ENCODE results near the gene STAB2.
A peak's percentile ranks its signal among the peaks of the same experiment; 100 is the strongest.
"Not testable (repeated sequence)": the region's sequence is repeated elsewhere in the genome, so short reads cannot be mapped to it uniquely, and the experiment has no call there.

The STAB2 gene

DNA sequence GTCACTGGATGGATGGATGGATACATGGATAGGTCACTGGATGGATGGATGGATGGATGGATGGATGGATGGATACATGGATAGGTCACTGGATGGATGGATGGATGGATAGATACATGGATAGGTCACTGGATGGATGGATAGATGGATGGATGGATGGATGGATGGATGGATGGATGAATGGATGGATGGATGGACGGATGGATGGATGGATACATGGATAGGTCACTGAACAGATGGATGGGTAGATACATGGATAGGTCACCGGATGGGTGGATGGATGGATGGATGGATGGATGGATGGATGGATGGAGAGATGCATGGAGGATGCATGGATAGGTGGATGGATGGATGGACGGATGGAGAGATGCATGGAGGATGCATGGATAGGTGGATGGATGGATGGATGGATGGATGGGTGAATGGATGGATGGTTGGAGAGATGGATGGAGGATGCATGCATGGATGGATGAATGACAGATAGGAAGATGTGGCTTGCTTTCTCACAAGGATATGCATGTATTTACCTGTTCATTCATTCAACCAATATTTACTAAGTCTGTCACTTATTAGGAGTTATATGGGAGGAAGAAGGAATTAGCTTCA lies 66.6 kb downstream of the STAB2 start:
- not testable (repeated sequence) for DNase-seq

DNA sequence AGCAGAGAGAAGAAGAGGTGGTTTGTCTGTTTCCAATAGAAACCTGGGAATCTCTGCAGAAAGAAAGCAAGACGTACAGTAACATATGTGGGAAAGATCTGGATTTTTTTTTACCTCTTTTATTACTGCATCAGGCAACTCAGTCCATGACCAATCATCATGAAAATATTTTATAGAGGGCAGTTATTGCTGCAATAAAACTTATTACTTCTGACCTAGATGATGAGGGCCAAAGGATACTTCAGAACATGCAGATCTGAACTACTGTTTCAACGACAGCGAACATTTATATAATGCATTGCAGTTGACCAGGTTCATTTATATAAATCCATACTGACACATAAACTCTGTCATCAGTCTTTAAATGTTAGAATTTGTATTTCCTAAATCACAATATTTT lies 67.7 kb downstream of the STAB2 start:
- DNase-seq: no peak

DNA sequence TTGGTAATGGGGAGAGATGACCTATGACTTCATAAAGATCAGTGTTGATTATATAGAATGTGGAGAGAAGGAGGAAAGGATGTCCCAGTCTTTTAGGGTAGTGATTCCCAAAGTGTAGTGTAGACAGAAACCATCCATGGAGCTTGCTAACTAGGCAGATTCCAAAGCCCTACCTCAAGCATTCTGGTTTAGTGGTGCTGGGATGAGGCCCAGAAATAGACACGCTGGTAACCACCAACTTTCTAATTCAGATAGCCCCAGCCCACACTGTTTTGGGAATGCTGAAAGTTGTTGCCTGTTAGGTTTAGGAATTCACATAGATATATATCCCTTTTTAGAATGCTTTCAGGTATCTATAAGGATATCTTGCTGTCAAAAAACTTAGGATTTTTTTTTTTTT lies 69.2 kb downstream of the STAB2 start:
- no peak for DNase-seq

DNA sequence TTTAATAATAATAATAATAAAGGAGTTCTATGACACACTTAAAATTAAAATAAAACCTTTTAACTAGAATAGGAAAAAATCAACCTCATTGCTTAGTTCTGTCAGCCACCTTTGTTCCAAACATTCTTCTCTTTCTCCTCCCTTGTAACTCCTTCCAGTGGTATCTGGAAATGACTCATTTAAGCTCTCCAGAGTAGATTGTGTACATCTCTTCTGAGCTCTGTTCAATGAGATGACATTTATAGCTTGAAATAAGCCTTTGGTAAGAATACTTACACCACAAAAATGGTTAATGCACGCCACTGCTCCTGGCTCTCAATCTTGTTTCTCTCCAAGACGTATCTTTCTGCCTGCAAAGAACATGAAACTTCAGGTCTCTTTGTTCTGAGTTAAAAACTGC lies 70.3 kb downstream of the STAB2 start:
- DNase-seq: no peak

DNA sequence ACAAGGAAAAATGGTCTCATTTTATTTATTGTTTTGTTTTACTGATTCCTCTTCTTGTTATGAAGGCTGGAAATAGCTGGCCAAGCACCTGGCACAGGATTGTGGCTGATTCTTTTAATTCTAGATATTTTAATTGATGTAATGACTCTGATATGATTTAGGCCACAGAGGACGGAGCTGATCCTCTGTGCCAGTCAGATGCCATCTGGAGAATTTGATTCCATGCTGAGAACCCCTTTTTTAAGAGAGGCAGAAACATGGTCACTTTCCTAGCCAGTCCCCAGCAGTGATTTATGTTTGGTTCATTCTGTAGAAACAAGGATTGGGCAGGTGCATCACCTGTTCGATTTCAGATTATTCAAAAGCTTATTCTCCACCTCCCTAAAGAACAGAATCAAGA lies 77.6 kb downstream of the STAB2 start:
- DNase-seq: no peak

DNA sequence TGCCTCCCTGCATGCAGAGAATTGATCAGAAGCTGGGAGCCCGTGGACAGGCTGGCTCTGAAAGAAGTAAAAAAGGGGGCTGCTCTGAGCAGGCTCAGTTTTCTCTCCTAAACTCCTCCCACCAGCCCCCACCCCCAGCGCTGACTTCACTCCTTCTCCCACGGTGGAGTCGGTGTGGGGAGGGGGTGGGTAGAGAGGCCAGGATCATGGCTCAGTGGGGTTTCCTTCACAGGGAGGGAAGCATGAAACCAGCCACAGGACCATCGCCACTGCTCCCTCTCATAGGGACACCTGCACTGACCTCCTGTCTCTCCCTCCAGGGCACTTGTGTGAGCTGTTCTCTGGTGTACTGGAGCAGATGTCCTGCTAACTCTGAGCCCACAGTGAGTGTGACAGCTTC lies 78.9 kb downstream of the STAB2 start:
- no peak for DNase-seq

DNA sequence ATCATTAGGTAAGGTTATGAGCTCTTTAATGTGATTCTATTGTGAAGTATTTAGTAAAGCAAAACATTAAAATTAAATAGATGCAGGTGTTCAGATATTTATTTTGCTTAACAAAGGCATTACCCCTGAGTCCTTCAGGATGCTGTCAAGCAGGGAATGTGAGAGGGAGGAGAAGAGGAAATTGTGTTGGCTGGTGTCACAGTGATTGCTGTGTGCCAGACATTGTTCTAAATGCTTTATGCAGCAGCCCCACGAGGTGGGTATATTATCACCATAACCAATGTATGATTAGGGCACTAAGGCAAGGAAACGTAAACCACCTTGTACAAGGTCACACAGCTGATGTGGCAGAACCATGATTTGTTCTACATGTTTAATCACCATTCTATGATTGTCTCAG lies 80.1 kb downstream of the STAB2 start:
- DNase-seq: no peak

DNA sequence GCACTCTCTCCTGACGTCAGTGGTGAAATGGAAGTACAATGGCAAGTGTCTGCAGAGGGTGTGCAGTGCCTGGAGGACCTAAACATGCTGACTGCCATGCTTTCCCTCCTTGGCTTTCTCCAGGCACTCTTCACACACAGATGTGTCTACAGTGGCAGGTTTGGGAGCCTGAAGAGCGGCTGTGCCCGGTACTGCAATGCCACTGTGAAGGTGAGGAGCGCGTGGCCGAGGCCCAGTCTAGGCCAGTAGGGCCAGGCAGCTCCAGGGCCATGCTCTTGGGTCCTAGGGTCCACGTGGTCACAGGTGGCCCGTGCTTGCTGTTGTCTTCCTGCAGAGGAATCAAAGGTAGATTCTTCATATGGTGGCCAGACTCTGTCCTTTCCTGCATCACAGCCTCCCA lies 81.4 kb downstream of the STAB2 start:
- no peak for DNase-seq

DNA sequence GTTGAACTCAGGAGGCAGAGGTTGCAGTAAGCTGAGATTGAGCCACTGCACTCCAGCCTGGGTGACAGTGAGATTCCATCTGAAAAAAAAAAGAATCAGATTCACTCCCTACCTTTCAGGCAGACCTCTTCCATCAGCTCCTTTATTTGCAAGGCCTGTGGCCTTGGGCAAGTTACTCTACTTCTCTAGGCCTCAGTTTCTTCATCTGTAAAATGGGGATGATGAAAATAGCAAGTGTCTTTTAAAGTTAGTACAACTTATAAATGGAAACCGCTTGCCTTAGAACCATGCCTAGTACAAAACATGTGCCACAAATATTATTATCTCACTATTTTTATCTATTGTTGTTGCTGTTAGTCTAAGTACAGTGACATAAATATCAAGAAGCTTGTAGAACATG lies 84.3 kb downstream of the STAB2 start:
- no peak for DNase-seq

DNA sequence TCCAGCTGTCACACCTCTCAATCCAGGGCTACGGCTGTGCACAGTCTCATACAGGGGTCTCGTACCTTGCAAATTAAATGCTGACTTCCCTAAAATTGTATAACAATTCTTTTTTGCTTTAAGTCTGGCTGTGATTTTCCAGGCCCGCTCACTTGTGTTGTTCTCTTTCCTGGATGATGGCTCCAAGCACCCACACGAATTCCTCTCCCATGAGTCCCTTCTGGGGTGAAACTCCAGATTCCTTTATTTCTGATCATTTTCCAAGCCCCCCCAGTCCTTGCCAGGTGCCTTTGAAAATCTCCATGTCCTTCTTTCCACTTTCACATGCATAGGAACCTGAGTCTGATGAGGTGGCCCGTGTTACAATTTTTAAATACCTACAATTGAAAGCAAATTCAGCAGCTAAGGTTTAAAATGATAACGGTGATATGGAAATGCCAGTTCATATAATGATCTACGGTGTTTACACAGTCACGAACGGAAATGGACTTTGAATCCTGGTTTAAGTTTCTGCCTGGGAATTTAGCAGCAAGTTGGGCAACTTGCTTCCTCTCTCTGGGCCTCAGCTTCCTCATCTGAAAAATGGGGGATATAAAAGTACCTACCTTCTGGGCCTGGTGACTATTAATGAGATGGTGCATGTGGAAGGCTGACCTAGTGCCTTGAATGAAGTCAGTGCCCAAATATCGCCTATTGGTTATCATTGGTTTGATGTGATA lies 85.5 kb downstream of the STAB2 start:
- DNase-seq: no peak

DNA sequence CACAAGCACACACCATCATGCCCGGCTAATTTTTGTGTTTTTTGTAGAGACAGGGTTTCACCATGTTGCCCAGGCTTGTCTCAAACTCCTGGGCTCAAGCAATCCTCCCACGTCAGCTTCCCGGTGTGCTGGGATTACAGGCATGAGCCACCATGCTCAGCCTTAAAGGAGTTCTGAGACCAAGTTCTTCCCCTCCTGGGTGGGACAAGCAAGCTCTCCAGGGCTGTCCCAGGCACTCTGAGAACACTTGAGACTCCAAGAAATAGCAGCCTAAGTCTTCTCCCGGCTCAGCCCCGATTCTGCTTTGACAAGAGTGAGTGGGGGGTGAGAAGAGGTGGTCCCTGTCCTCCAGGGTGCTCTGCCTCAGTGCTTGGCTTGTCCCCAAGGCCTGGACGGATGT lies 86.4 kb downstream of the STAB2 start:
- DNase-seq: no peak

DNA sequence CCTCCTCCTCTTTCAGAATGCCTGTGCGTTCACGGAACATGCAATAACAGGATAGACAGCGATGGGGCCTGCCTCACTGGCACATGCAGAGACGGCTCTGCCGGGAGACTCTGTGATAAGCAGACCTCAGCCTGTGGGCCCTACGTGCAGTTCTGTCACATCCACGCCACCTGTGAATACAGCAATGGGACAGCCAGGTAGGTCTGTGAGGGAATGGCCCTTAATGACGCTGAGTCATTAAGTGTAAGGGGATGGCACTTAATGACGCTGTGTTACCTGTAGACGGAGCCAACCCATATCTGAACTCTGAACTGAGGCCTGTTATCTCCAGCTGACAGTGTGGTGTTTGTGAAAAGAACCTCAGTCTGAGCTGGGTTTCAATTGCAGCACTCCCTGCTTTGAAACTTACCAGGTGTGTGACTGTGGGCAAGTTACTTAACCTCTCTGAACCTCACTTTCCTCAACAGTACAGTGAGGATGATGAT lies 86.9 kb downstream of the STAB2 start:
- DNase-seq: no peak

DNA sequence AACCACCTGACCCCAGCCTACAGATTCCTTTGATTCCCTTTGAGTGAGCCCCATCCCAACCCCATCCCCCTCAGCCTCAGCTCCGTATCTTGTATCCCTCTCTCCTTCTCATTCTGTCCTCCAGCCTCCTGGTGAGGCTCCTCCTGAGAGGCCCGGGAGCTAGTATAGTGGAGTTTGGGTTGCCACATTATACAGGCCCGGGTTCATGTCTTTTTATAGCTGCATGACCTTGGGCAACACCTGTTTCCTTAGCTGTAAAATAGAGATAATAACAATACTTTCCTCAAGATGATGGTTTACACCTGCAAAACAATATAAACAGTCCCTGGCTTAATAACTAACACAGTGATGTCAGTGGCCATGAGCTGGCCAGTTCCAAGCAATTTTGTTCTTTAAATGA lies 89.8 kb downstream of the STAB2 start:
- DNase-seq: no peak

DNA sequence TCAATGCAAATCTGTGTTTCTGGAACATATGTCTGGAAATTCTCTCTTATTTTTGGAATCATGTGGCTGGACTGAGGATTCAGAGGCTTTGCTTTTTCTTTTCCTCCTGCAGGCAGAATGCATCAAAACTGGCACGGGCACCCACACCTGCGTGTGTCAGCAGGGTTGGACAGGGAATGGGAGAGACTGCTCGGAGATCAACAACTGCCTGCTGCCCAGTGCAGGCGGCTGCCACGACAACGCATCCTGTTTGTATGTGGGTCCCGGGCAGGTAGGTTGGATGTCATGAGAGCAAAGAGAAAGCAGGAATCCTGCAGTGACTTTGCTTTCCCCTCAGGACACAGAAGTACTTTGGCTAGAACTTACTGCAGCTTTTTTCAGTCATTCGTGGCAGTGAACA lies 90.3 kb downstream of the STAB2 start:
- peak in 1 of 2 experiments; percentile 35 for DNase-seq

DNA sequence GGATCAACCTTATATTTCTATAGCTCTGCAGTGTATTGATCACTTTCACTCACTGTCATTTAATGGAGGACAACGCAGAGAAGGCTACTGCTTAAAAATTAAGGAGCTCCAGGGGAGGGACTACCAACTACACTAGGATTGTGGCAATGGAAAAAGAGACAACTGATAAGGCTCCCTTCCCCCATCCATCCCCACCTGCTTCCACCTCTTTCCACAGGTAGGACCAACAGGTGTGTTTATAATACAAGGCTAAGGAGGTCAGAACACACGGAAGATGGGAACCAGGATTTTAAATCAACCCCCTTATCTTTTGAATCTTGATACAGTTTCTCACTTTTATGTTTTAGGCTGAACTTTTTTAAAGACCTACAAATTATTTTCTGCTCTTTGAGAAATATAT lies 90.8 kb downstream of the STAB2 start:
- DNase-seq: no peak

DNA sequence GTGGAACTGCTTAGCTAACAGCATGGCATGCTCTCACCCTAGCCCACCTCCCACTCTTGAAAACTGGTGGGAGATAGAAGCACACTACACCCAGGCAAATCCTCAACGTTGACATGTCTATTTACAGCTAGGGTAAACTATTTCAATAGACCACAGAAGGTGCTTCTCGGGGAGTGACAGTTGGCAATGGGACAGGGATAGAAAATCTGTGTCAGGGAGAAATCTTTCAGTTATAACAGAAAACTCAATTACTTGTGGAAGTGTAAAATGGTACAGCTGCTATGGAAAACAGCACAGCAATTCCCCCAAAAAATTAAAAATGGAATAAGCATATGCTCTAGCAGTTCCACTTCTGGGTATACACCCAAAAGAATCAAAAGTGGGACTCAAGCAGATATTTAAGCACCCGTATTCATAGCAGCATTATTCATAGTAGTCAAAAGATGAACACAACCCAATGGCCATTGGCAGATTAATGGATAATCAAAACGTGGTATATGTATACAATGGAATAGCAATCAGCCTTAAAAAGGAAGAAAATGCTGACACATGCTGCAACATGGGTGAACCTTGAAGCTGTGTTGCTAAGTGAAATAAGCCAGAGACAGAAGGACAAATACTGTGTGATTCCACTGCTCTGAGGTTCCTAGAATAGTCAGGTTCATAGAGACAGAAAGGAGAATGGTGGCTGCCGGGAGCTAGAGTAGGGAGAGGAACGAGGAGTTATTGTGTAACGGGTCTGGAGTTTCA lies 92.5 kb downstream of the STAB2 start:
- DNase-seq: no peak

DNA sequence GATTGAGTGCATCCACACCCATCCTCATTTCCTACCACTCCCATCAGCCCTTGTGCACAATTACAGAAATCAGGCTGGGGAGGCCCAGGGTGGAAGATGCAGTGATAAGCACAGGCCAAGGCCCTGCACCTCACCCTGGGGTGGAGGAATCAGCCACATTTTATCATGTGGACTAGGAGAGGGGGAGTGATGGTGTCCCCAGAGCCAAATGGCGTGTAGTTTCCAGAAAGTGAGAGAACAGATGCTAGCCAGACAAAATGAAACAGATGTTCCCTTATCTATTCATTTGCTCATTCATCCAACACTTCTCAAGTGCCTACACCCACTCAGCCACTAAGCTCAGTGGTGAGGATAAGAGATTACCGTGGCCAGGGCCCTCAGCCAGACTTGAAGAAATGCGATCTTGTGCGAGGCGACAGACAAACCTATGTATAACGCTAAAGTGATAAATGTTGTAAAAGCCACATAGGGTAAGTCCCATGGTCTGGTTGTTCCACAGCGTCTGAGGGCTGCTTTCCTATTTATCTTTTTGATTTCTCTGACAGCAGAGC lies 93.6 kb downstream of the STAB2 start:
- no peak for DNase-seq

DNA sequence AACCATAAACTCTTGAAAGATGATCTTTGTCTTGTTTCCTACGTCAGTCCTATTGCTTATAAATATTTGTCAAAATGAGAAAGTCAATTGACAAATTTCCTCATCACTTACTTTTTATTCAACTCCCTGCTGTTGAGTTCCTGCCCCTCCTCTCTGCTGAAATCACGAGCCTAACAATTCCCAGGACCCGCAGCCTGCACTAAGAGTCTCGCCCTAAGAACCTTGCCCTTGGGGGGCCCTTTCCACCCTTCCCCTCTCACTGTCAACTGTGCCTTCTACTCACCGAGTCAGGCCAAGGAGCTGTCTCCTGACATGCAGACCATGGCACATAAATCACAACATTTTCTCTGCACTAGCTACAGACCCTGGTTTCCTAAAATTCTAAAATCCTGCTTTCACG lies 99.0 kb downstream of the STAB2 start:
- DNase-seq: no peak

DNA sequence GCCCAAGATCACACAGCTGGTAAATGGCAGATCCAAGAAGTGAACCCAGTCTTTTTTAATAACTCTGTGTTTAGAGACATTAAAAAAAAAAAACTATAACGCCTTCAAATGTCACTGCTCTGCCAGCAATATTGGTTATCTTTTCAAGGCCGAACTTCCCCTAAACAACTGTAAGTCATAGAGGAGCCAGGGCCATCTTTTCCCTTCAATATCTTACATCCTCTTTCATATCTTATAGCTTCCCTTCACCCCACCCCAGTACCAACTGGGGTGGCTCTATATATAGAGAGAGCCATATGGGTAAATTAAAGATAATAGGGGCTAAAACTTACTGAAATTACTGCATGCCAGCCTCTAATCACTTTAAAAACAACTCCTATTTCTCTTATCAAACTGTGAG lies 100.2 kb downstream of the STAB2 start:
- no peak for DNase-seq

DNA sequence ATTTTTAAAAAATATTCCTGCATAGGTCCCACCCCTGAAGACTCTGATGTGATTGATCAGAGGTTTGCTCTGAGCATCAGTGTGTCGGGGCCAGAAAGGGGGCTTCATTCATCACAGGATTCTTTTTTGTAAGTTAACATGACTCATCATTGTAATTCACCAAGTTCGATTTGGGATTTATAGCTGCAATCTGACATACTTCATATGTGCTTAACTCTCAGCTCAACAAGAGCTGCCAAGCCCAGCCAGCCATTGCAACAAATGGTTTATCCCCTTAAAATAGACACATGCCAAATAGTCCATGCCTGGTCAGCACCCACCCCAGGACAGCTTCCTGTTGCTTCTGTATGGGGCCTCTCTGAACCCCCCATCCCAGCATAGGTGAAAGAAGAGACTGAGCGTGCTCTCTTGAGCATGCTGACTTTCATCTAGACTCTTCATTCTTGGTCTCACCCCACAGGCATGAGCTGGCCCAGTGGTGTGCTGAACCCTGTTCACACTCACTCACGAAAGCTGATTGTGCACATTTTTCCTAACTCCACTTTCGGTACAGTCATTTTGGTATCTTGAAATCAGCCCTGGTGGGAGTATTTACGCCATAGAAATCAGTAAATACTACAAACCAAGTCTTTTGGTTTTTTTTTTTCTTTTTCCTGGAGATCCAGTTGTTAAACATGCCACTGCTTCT lies 101.4 kb downstream of the STAB2 start:
- DNase-seq: no peak

DNA sequence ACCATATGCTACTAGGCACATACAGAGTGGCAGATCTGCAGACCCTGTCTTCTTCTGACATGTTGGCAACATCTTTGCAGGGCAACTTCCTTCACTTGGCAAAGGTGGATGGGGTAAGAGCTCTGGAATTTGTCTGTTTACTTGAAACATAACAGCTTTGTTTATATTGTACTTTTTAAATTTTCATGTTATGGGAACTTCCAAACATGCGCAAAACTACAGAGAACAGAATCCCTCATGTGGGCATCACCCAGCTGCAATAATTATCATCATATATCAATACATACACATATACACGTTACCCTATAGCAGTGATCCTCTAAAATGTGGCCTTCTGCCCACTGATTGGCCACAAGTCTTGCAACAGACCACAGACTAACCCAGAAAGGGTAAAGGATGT lies 103.4 kb downstream of the STAB2 start:
- DNase-seq: no peak

DNA sequence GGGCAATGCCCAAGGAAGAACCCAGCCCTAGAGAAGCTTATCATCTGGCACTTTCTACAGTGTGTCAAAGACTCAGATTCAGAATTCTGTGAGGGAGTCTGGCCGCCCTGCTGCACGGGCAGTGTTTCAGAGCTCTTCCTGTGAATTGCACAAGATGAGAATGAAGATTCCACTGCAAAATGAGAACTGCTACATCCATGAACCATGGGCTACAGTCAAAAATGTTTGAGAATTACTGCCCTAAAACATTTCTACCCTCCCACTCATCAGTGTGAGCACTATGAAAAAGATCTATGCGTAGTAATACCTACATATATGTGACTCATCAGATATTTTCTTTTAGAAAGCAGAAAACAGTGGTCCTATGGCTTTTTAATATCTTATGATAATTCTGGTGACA lies 104.0 kb downstream of the STAB2 start:
- no peak for DNase-seq

DNA sequence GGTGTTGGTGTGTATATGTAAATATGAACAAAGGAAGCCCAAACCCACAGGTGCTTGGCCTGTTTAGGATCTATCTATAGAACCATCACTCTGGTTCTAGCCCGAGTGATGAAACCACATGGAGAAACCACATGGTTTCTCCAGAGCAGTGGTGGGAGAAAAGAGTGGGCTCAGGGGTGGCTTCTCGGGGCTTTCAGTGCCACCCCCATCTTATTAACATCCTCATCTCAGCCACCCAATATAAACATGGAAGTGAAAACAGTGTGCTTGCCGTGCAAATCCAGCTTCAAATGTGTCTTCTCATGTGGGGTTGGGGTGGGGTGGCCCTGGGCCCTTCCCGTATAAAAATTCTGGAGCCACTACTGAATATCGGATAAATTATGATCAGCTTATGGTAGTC lies 109.0 kb downstream of the STAB2 start:
- no peak for DNase-seq
